K562 (cell line): ENCODE results near the gene PSMD8. TPM values are rescaled to one million over a fixed set of nuclear protein-coding genes. Genes with fewer than 3 reads are reported as not detected.

Experiments
- CC2D1A ChIP-seq: fragments of 450-650 bp; IDR thresholded peaks from 2 replicates; pipeline ENCODE4 v1.6.1; 2017; ENCODE audit warnings: mild to moderate bottlenecking
- PTTG1 ChIP-seq: fragments of 450-650 bp; IDR thresholded peaks from 2 replicates; pipeline ENCODE4 v1.6.1; 2016; ENCODE audit warnings: low read depth, mild to moderate bottlenecking, missing genetic modification characterization, missing compliant biosample characterization
- ZNF318 ChIP-seq, 2 experiments: fragments of 450-650 bp; IDR thresholded peaks; 2 replicates each; pipeline ENCODE4 v1.6.1; 2016; ENCODE audit warnings: mild to moderate bottlenecking in 2 of 2, borderline replicate concordance in 1 of 2, low read depth in 1 of 2, moderate library complexity in 1 of 2
- polyA plus RNA-seq, 8 experiments: library from polyadenylated mRNA; depleted of rRNA in 4 of 8; stranded (reverse) in 5 of 8; unstranded in 3 of 8; fragments of >200 nt; fragmentation: Nextera tagmentation in 2 of 8; fragmentation: Illumina TruSeq in 1 of 8; extraction: Ambion mirVana in 2 of 8; extraction: Trizol in 1 of 8; gene quantifications; 2 replicates each; pipeline versions ENCODE4 v1.2.1 to v1.2.3, GENCODE V29; 2011 to 2014; ENCODE audit warnings: inconsistent platforms in 1 of 8, missing spikeins in 1 of 8
- total RNA-seq, 7 experiments: library from RNA; depleted of rRNA in 6 of 7; stranded (reverse); fragments of >200 nt in 6 of 7; fragmentation: Illumina TruSeq in 2 of 7; extraction: Trizol in 2 of 7; gene quantifications; 2 replicates each; pipeline versions ENCODE4 v1.2.1 to v1.2.3, GENCODE V29; 2011 to 2021; ENCODE audit warnings: low replicate concordance in 1 of 7

PSMD8 gene
- total and polyA plus RNA-seq, 9 of the 15 experiments (the other 6 are each of a cell fraction or from before 2014, with no cell fraction given) = 130 to 583 (median 315) TPM

GRCh38 chr19:38333245-38333644 is 41.1 kb upstream of the PSMD8 start (continued):
- TF ChIP-seq CC2D1A (no peak), ZNF318 (IDR thresholded peaks at IDR 0.05; ENCODE audit: borderline replicate concordance in 1 of 2, low read depth in 1 of 2) (no peak), PTTG1 (tag) (no peak)
